ENCODE data around the gene CC2D2A. TPM values are rescaled to one million over a fixed set of nuclear protein-coding genes. Genes with fewer than 3 reads are reported as not detected.

The CC2D2A gene
- total and polyA plus RNA-seq, 4 donors, result 9.2 to 63.7 (median 24.8) TPM

DNA sequence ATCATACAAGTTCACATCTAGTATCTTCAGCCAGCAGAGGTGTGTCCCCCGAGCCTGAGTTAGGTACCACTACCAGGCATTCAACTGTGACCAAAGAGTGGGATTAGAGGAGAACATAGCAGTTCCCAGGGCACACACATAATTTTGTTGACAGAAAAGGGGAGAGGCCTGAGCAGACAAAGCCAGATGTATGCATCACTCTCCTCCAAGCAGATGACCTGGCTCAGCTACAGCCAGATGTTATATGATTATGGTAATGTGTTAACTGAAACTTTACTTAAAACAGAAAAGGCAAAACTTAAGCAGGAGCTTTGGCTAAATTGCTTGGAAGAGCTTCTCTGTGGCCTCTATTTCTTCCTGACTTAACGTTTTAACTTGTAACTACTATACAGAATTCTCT is 88.9 kb downstream of the CC2D2A start:
- H3K27ac ChIP-seq (ENCODE audit: low read depth in 1 of 2, low read length in 1 of 2), result no peak overlapping the region
- H3K9ac ChIP-seq (ENCODE audit: insufficient read depth in 1 of 2, low read length in 2 of 2), result no peak overlapping the region
- no peak overlapping the region for H3K4me3 ChIP-seq
- peaks cover 0 to 2% (median 0%) of the 10 kb centered on the region in 4 donors for H3K9me3 ChIP-seq (ENCODE audit: control insufficient read depth in 4 of 4, insufficient read depth in 3 of 4, low read length in 3 of 4)
- no peak for DNase-seq
- H3K36me3 ChIP-seq (ENCODE audit: control insufficient read depth in 4 of 4, insufficient read depth in 4 of 4, low read length in 4 of 4), result peaks cover 5 to 46% (median 27%) of the 10 kb centered on the region in 4 donors
- H3K27me3 ChIP-seq (ENCODE audit: control insufficient read depth in 3 of 3, insufficient read depth in 3 of 3, low read length in 2 of 3), result no peaks in the 10 kb centered on the region
- TF ChIP-seq, protein P1, sequence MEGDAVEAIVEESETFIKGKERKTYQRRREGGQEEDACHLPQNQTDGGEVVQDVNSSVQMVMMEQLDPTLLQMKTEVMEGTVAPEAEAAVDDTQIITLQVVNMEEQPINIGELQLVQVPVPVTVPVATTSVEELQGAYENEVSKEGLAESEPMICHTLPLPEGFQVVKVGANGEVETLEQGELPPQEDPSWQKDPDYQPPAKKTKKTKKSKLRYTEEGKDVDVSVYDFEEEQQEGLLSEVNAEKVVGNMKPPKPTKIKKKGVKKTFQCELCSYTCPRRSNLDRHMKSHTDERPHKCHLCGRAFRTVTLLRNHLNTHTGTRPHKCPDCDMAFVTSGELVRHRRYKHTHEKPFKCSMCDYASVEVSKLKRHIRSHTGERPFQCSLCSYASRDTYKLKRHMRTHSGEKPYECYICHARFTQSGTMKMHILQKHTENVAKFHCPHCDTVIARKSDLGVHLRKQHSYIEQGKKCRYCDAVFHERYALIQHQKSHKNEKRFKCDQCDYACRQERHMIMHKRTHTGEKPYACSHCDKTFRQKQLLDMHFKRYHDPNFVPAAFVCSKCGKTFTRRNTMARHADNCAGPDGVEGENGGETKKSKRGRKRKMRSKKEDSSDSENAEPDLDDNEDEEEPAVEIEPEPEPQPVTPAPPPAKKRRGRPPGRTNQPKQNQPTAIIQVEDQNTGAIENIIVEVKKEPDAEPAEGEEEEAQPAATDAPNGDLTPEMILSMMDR (IDR thresholded peaks at IDR 0.05; ENCODE audit: control extremely low read depth, extremely low read depth), result no peak
- WGBS, 2 donors, result 96% methylated on average over 2 of the region's 2 CpGs
- no peak for ATAC-seq (ENCODE audit: insufficient read depth, low FRiP score)
- H3K4me1 ChIP-seq (ENCODE audit: control insufficient read depth in 5 of 5, insufficient read depth in 5 of 5, low read length in 5 of 5), result peaks cover 0 to 2% (median 0%) of the 10 kb centered on the region in 5 donors

- Histone ChIP-seq H3K27ac (ENCODE audit: low read depth in 1 of 2, low read length in 1 of 2) (no peak overlapping the region), H3K9ac (ENCODE audit: insufficient read depth in 1 of 2, low read length in 2 of 2) (no peak overlapping the region), H3K4me1 (ENCODE audit: control insufficient read depth in 5 of 5, insufficient read depth in 5 of 5, low read length in 5 of 5) (no peaks in the 10 kb centered on the region), H3K9me3 (ENCODE audit: control insufficient read depth in 4 of 4, insufficient read depth in 3 of 4, low read length in 3 of 4) (no peaks in the 10 kb centered on the region), H3K4me3 (no peak overlapping the region), H3K36me3 (ENCODE audit: control insufficient read depth in 4 of 4, insufficient read depth in 4 of 4, low read length in 4 of 4) (peaks cover 5 to 40% (median 26%) of the 10 kb centered on the region in 4 donors), H3K27me3 (ENCODE audit: control insufficient read depth in 3 of 3, insufficient read depth in 3 of 3, low read length in 2 of 3) (no peaks in the 10 kb centered on the region)
- WGBS, 2 donors, result 70 to 81% methylated on average over 3 of the region's 3 CpGs
- DNase-seq (no peak), ATAC-seq (ENCODE audit: insufficient read depth, low FRiP score) (no peak)
- TF ChIP-seq, protein P1 (IDR thresholded peaks at IDR 0.05; ENCODE audit: control extremely low read depth, extremely low read depth), result no peak
These were observed 92.4 kb downstream of the CC2D2A start for GRCh38 chr4:15562114-15562513.

DNA sequence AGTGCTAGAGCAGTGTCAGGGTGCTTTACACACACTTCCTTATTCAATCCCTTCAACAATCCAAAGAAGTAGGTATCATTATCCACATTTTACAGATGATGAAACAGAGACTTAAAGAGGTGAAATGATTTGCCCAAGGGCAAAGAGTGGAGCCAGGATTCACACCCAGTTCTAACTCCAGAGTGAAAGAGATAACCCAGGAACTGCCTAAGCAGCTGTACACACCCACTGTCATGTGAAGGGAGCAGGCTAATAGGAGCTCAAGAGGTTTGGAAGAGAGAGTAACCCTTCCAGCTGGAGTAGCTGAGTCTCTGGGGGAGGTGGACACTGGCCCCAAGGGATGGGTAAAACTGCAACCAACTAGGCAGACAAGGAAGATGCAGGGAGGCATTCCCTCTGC is 92.9 kb downstream of the CC2D2A start:
- no peaks in the 10 kb centered on the region for H3K4me1 ChIP-seq (ENCODE audit: control insufficient read depth in 5 of 5, insufficient read depth in 5 of 5, low read length in 5 of 5)
- peaks cover 5 to 35% (median 24%) of the 10 kb centered on the region in 4 donors for H3K36me3 ChIP-seq (ENCODE audit: control insufficient read depth in 4 of 4, insufficient read depth in 4 of 4, low read length in 4 of 4)
- DNase-seq (no peak), ATAC-seq (ENCODE audit: insufficient read depth, low FRiP score) (no peak)
- no peak overlapping the region for H3K27ac ChIP-seq (ENCODE audit: low read depth in 1 of 2, low read length in 1 of 2)
- H3K4me3 ChIP-seq, result no peak overlapping the region
- TF ChIP-seq, protein P1 (IDR thresholded peaks at IDR 0.05; ENCODE audit: control extremely low read depth, extremely low read depth), result no peak
- H3K9ac ChIP-seq (ENCODE audit: insufficient read depth in 1 of 2, low read length in 2 of 2), result no peak overlapping the region
- no peaks in the 10 kb centered on the region for H3K27me3 ChIP-seq (ENCODE audit: control insufficient read depth in 3 of 3, insufficient read depth in 3 of 3, low read length in 2 of 3)
- no peaks in the 10 kb centered on the region for H3K9me3 ChIP-seq (ENCODE audit: control insufficient read depth in 4 of 4, insufficient read depth in 3 of 4, low read length in 3 of 4)

- ATAC-seq (ENCODE audit: insufficient read depth, low FRiP score) (no peak), DNase-seq (no peak)
- Histone ChIP-seq H3K4me3 (no peak overlapping the region), H3K36me3 (ENCODE audit: control insufficient read depth in 4 of 4, insufficient read depth in 4 of 4, low read length in 4 of 4) (peaks cover 5 to 41% (median 24%) of the 10 kb centered on the region in 4 donors), H3K27me3 (ENCODE audit: control insufficient read depth in 3 of 3, insufficient read depth in 3 of 3, low read length in 2 of 3) (no peaks in the 10 kb centered on the region), H3K9me3 (ENCODE audit: control insufficient read depth in 4 of 4, insufficient read depth in 3 of 4, low read length in 3 of 4) (no peaks in the 10 kb centered on the region), H3K9ac (ENCODE audit: insufficient read depth in 1 of 2, low read length in 2 of 2) (no peak overlapping the region), H3K27ac (ENCODE audit: low read depth in 1 of 2, low read length in 1 of 2) (no peak overlapping the region), H3K4me1 (ENCODE audit: control insufficient read depth in 5 of 5, insufficient read depth in 5 of 5, low read length in 5 of 5) (no peaks in the 10 kb centered on the region)
- TF ChIP-seq, protein P1 (IDR thresholded peaks at IDR 0.05; ENCODE audit: control extremely low read depth, extremely low read depth), result no peak
- WGBS, 2 donors, result 79 to 86% methylated on average over 6 of the region's 6 CpGs
These were observed 94.2 kb downstream of the CC2D2A start for GRCh38 chr4:15563871-15564270.

Measured in lung (tissue), 12 donors.